GM23248 (cell line): Measurements from ENCODE around the gene BHLHE23.

ENCODE experiments used
- EZH2 ChIP-seq: fragments of 200-600 bp; sonication (generic); IDR thresholded peaks from 2 replicates; pipeline ENCODE4 v1.6.1; 2018; ENCODE audit warnings: antibody characterized with exemption, mild to moderate bottlenecking; ENCODE audit not compliant: insufficient read depth, poor library complexity, severe bottlenecking
- EZH2phosphoT487 ChIP-seq: fragments of 200-600 bp; sonication (generic); IDR thresholded peaks from 2 replicates; pipeline ENCODE4 v1.6.1; 2018; ENCODE audit warnings: antibody characterized with exemption, moderate library complexity, mild to moderate bottlenecking, low read depth; ENCODE audit not compliant: insufficient read depth

DNA sequence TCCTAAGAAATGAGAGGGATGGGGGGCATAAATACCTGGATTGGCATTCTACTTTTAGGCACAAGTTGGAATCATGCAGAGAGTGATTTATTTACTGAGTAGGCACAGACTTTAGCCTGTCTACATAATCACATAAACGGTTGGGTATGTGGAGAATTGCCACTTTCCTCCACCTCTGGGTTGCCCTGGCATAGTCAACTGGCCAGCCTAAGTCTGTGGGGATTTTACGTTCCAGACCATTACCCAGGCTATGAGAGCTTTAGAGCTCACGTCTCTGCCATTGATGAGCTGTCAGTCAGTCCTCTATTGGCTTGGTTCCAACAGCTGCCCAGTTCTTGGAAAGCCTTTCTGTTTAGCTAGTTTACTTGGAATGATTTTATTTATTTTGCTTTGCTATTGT, 5.0 kb upstream of the BHLHE23 start:
- no peak for TF ChIP-seq EZH2
- TF ChIP-seq EZH2phosphoT487 = no peak
